HG02885 (cell line): Measurements from ENCODE around the gene KRTAP13-2.

ENCODE experiments used
- ATAC-seq: cut with Tn5 transposase; IDR thresholded peaks from one replicate; pipeline ENCODE4 v1.9.1; 2021; ENCODE audit warnings: mild to moderate bottlenecking; ENCODE audit not compliant: unreplicated experiment, poor library complexity

The KRTAP13-2 gene

GRCh38 chr21:30372139-30372770, at the start of gene KRTAP13-2:
Gene KRTAP13-2 (minus strand): TSS chr21:30372271. CDS start chr21:30372213, 58 bp downstream.
- ATAC-seq, result no peak

- no peak for ATAC-seq
These were observed 43.9 kb upstream of the KRTAP13-2 start for GRCh38 chr21:30415993-30416392.

- no peak for ATAC-seq
These were observed 36.9 kb upstream of the KRTAP13-2 start for GRCh38 chr21:30408782-30409494.

- no peak for ATAC-seq
These were observed 23.7 kb upstream of the KRTAP13-2 start, which contains the start of gene KRTAP13-1 for GRCh38 chr21:30395731-30396130. Gene KRTAP13-1 (plus strand): TSS chr21:30396031. CDS start chr21:30396087, 56 bp downstream.

- no peak for ATAC-seq
These were observed 19.5 kb upstream of the KRTAP13-2 start for GRCh38 chr21:30391492-30392025.

GRCh38 chr21:30382201-30382600, 10.1 kb upstream of the KRTAP13-2 start:
- ATAC-seq, result no peak

- no peak for ATAC-seq
These were observed 16.2 kb downstream of the KRTAP13-2 start for GRCh38 chr21:30355906-30356305.

- ATAC-seq, result no peak
These were observed 17.6 kb downstream of the KRTAP13-2 start for GRCh38 chr21:30354308-30355005.

GRCh38 chr21:30351534-30351933, 20.5 kb downstream of the KRTAP13-2 start:
- ATAC-seq, result no peak

GRCh38 chr21:30349572-30349971, 22.5 kb downstream of the KRTAP13-2 start:
- no peak for ATAC-seq

GRCh38 chr21:30348506-30348905, 23.6 kb downstream of the KRTAP13-2 start, which contains the start of gene KRTAP23-1:
Gene KRTAP23-1 (minus strand): TSS chr21:30348606. CDS start chr21:30348606, 0 bp downstream.
- ATAC-seq, result no peak

GRCh38 chr21:30345014-30345413, 27.1 kb downstream of the KRTAP13-2 start:
- ATAC-seq, result no peak

GRCh38 chr21:30340714-30341573, 31.1 kb downstream of the KRTAP13-2 start:
- peak; percentile 73 for ATAC-seq

- no peak for ATAC-seq
These were observed 33.4 kb downstream of the KRTAP13-2 start for GRCh38 chr21:30338717-30339116.

- no peak for ATAC-seq
These were observed 34.3 kb downstream of the KRTAP13-2 start for GRCh38 chr21:30337772-30338171.

GRCh38 chr21:30337276-30337744, 34.8 kb downstream of the KRTAP13-2 start, which contains the start of gene KRTAP27-1:
Gene KRTAP27-1 (minus strand): TSS chr21:30337694. CDS start chr21:30337668, 26 bp downstream.
- no peak for ATAC-seq

- ATAC-seq, result no peak
These were observed 35.5 kb downstream of the KRTAP13-2 start for GRCh38 chr21:30336596-30336995.

- ATAC-seq, result no peak
These were observed 38.3 kb downstream of the KRTAP13-2 start for GRCh38 chr21:30333736-30334135.

GRCh38 chr21:30332681-30333080, 39.4 kb downstream of the KRTAP13-2 start:
- ATAC-seq, result no peak
